CD4-positive, alpha-beta T cell treated with Interleukin-15 for 1 hour (primary cell): ENCODE data around the gene HES2.
"Not testable (repeated sequence)": the region's sequence is repeated elsewhere in the genome, so short reads cannot be mapped to it uniquely, and the experiment has no call there.

Source experiments
- DNase-seq: peaks from one replicate; pipeline ENCODE4 v3.0.0-alpha.2; 2020

HES2 gene, protein sequence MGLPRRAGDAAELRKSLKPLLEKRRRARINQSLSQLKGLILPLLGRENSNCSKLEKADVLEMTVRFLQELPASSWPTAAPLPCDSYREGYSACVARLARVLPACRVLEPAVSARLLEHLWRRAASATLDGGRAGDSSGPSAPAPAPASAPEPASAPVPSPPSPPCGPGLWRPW

DNA sequence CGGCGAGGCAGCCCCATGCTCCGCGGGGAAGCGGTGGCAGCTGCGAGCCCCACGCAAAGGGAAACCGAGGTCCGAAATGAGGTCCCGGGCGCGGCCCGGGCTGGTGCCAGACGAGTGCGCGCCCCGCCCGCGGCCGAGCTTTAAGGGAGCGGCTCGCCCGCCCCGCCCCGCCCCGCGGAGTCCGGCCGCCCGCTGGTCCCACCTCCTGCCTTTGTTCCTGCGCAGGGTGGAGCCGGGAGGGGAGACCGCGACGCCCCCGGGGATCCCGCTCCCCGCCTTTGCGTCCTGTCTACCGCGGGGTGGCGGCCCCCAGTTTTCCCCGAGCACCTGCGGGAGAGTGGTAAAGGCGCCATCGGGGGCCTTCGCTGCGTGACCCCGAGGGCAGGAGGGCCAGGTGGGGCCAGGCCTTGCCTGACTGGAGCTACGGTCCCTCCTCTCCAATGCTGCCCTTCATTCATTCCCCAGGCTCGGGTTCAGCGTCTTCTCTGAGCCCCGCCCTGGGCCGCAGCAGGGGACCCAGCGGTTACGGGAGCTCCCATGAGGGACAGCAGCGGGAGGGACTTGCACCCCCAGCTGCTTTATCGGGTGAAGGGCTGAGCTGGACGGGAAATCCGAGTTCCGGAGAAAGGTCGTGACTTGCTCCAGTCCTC, at the start of gene HES2:
Gene HES2 (minus strand): TSS at position 116 of the 650 bp plus-strand sequence. CDS start 99 bp downstream, at position 17.
- DNase-seq, result no peak

- DNase-seq, result no peak
Observed at GRCh38 chr1:6468729-6469461, 49.2 kb upstream of the HES2 start.

DNA sequence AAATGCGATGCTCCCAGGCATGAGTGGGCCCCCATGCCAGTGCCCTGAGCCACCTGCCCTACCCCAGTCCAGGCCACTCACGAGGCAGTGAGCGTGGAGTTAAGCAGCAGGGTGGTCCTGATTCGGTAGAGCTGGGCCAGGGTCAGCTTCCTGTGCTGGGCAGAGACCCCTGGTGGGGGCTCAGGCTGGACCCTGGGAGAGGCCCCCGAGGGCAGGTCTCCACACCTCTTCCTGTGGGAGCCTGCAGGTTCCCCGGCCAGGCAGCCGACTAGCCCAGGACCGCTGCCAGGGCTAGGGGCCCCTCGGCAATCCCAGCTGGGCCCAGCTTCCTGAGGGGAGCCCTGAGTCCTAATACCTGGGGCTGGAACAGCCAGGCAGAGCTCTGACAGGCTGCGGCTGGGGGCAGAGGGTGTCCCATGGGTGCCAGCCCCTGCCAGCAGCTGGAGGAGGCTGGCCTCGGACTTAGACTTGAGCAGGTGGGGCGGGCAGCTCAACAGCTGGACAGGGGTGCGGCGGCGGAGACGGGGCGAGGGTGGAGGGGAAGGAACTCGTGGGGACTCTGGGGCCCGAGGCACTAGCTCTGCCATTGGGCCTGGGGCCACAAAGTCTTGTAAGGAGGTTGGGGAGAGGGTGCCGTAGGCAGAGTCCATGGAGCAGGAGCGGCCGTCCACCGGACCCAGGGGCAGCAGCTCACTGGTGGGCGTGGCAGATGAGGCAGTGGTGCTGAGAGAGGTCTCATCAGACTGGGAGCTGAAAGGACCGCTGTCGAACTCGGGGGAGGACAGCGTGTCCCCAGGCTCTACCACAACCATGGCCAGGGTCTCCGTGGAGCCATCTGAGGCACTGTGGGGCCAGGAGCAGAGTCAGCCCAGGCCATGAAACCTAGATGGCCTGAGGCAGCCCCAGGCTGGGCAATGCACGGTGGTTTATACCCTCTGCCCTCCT, 48.3 kb upstream of the HES2 start:
- DNase-seq, result no peak

DNA sequence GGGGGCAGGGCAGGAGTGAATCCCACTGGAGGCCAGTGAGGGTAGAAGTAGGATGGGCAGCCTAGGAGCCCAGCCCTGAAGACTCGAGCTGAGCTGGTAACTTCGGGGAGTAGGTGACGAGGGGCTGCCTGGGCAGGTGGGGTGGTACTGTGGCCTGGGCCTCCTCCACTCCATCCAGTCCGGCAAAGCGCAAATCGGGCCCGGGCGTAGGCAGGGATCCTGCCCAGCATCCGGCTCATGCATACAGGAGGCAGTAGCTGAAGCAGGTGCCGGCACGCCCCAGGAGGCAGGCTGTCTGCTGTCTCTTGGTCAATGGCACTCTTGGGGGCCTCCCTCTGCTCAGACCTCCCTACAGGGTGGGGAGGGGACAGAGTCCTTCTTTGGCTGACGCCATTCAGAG, 47.5 kb upstream of the HES2 start:
- DNase-seq, result no peak

- no peak for DNase-seq
Observed at GRCh38 chr1:6466751-6467150, 47.0 kb upstream of the HES2 start.

DNA sequence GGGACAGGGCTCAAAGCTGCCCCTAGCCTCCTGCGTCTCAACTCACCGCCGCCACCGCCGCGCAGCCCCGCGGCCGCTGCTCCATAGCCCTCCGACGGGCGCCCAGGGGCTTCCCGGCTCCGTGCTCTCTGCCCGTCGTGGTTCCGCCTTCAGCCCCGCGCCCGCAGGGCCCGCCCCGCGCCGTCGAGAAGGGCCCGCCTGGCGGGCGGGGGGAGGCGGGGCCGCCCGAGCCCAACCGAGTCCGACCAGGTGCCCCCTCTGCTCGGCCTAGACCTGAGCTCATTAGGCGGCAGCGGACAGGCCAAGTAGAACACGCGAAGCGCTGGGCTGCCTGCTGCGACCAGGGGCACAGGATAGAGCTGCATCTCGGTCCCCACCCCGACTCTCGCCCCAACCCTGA, 46.3 kb upstream of the HES2 start, which contains the start of gene TNFRSF25:
Gene TNFRSF25 (minus strand): TSS at position 151 of the 400 bp plus-strand sequence. CDS start 66 bp downstream, at position 85.
- DNase-seq, result peak; percentile 57

- no peak for DNase-seq
Observed at GRCh38 chr1:6465461-6466005, 45.8 kb upstream of the HES2 start.

- no peak for DNase-seq
Observed at GRCh38 chr1:6464915-6465314, 45.2 kb upstream of the HES2 start.

DNA sequence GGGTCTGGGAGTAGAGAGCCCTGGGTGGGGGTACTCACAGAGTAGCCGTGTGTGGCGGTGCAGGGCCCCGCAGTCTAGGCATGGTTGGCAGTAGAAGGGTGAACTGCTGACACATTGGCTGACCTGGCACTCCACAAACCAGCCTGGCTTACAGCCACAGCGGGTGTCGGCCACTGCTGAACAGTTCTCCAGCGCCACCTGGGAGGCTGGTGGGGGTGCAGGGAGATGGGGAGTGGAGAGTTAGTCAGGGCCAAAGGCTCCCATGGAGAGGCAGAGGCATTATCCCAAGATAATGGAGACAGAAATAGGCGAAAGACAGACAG, 44.8 kb upstream of the HES2 start:
- no peak for DNase-seq

DNA sequence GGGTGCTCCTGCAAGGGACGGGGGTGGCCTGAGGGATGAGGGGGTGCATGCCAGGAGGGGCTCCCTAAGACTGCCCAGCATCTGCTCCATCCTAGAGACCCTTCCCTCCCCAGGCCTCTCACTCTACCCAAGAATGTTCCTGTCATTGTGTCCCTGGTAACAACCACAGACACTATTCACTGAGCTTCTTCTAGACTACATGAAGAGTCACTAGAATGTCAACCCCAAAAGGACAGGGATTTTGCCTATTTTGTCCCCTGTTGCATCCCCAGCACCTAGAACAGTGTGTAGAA, 43.3 kb upstream of the HES2 start:
- no peak for DNase-seq

DNA sequence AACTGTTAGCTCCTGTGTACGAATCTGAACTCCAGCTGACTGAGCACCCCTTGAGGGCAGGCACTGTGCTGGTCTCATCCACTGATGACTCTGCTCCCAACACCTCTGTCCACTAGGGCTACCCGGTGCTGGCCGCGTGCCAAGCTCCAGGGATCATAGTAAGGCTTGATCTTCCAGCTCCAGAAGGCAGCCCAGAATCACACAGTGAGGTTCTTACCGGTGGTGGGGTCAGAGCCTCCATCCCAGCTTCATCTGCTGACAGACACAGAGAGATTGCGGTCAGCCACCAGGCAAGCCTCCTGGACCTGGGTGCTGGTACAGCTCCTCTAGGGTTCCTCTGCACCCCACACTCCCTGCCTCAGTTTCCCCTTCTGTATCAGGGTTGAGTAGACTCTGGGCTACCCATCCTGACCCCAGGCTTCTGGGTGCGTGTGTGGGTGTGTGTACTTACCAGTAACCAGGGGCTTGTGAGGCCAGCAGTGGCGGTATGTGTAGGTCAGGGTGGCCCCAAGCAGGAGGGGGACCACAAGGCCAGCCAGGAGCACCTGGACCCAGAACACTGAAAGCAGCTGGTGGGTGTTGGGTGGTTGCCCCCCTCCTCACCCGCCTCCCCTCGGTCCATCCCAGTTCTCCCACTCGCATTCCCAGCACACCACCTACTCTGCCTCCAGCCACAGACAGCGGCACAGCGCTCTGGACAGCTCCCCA, 42.8 kb upstream of the HES2 start:
- no peak for DNase-seq

DNA sequence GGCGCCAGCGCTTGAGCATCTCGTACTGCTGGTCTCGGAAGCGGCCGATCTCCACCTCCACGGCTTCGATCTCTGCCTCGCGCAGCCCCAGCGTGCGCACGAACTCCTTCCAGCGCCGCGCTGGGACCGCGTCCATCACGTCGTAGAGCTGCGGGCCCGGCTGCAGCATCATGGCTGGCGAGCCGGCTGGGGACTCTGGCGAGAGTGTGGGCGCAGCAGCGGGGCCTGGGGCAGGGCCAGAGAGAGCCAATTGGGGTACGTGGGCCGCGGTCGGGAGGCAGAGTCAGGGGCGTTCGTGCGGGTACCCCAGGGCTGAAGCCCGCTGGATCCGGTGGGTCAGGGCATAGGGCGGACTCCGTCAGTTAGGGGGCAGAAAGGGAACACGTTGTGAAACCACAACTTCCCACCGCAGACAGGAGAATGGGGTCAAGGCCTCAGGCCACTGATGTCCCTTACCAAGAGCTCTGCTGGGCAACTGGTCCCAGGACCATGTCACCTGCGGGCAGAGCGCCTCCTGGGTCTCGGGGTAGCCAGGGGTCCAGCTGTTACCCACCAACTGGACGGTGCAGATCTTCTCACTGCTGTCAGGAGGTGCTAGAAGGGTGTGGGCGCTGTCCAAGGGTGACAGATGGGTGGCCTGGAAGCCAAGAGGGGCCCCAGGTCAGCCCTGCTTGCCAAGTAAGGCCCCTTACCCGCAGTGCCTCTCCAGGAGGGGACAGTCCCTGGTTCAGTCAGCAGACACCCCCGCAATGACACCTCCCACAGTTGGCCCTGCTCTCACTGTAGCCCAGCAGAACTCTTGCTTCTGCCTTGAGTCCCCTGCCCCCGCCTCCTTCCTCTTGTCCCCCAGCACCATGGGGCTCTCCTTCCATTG, 42.1 kb upstream of the HES2 start:
- DNase-seq, result no peak

GRCh38 chr1:6461051-6461530, 41.4 kb upstream of the HES2 start:
- no peak for DNase-seq

DNA sequence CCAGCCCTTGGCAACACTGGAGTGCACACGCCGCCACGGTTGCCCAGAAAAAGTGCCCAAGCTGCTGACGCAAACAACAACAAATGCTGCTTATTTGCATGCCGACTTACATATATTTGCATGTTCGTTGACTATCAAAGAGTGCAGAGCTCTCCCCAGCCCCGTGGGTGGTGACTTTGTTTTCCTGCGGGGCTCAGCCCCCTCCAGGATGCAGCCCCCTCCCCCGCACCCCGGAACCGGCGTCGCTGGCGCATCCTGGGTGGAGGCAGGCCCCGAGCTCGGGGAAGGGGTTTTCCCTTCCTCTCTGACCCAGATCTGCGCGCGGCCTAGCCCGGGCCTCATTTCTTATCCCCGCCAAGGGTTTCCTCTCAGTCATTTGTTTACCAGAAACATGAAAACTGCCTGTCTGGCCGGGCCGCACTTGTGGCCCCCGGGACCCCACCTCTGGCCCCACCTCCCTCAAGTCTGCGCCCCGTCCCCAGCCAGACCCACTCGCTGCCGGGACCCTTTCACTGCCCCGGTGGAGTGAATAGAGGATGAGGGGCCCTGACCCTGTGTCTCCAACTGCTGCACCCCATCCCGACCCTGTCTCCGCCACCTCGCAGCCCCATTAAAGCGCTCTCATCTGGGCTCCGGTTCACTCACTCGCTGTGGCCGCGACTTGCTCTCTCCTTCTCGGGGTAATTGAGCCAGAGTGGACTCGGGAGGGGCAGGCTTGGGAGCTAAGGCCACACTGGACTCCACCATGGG, 40.8 kb upstream of the HES2 start:
- DNase-seq, result peak; percentile 91

DNA sequence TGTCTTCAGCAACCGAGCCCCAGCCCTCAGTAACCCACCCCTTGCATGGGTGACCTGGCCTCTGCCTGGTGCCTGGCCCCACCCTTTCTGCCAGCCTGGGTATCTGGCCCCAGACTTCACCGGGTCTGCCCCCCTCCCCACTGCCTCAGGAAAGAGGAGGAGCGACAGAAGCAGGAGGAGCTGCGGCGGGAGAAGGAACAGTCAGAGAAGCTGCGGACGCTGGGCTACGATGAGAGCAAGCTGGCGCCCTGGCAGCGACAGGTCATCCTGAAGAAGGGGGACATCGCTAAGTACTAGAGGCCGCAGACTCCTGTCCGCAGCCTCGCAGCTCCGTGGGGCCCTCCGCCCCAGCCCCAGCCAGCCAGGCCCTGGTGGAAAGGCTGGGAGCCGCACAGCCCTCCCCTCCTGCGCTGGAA, 40.1 kb upstream of the HES2 start:
- DNase-seq, result peak; percentile 67

DNA sequence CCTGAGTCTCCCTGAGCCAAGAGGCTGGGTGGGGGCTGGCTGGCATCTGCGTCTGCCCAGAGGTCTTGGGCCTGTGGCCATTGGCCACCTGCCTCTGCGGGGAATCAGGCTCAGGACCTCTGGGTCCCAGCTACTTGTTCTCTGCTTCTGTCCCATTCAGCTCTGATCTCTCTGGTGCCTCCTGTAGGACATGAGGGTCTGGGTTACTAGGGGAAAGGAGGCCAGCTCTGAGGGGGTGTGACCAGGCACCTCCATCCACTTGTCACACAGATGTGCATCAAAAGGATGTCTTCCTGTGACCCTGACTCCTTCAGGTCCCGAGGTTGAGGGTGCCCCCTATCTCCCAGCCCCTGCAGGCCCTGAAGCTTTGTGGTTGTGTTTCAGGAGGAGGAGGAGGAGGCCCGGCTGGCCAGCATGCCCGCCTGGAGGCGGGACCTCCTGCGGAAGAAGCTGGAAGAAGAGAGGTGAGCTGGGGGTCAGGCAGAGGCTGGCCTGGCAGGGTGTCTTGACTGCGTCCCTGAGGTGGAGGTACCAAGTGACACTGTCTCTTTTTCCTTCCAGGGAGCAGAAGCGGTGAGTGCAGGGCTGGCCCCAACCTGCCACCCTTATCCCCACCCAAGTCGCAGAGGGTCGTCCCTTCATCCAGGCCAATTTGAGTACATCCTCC, 37.2 kb upstream of the HES2 start:
- no peak for DNase-seq

GRCh38 chr1:6455752-6456520, 36.2 kb upstream of the HES2 start:
- not testable (repeated sequence) for DNase-seq

- peak; percentile 22 for DNase-seq
Observed at GRCh38 chr1:6454856-6455751, 35.4 kb upstream of the HES2 start.
